MCF 10A (cell line): Measurements from ENCODE around the gene SULT4A1. TPM values are rescaled to one million over a fixed set of nuclear protein-coding genes. Genes with fewer than 3 reads are reported as not detected.

ENCODE experiments used
- BruUV-seq: library from RNA; stranded (reverse); fragments of 400-500 nt; replicated peaks from 2 replicates; lab custom pipeline; 2021; lab: Mats Ljungman, UMichigan
- CTCF ChIA-PET: fragments of 300-600 bp; sonication (Branson Sonifier 250); formaldehyde crosslinking; extraction: SDS; loops from one replicate; lab custom pipeline; 2021; ENCODE audit warnings: antibody characterized with exemption, inconsistent platforms; lab: Yijun Ruan, JAX
- POLR2A ChIA-PET: fragments of 300-600, 350-650 bp; sonication (Branson Sonifier 250); formaldehyde crosslinking; extraction: SDS; loops from one replicate; lab custom pipeline; 2020; ENCODE audit warnings: antibody characterized with exemption, inconsistent platforms; lab: Yijun Ruan, JAX
- DNase-seq: peaks from one replicate; pipeline ENCODE4 v3.0.0-alpha.2; 2018; ENCODE audit not compliant: unreplicated experiment
- H3K27ac Mint-ChIP-seq: one replicate; pipeline ENCODE4 v1.8.0; 2022; ENCODE audit warnings: mild to moderate bottlenecking, low read depth, mixed read lengths; ENCODE audit not compliant: unreplicated experiment
- H3K27me3 Mint-ChIP-seq: one replicate; pipeline ENCODE4 v1.8.0; 2022; ENCODE audit warnings: mixed read lengths; ENCODE audit not compliant: insufficient read depth, unreplicated experiment
- H3K36me3 Mint-ChIP-seq: one replicate; pipeline ENCODE4 v1.8.0; 2022; ENCODE audit warnings: mild to moderate bottlenecking, moderate library complexity, mixed read lengths; ENCODE audit not compliant: insufficient read depth, unreplicated experiment
- H3K4me1 Mint-ChIP-seq: one replicate; pipeline ENCODE4 v1.8.0; 2022; ENCODE audit warnings: mixed read lengths; ENCODE audit not compliant: insufficient read depth, unreplicated experiment
- H3K4me3 Mint-ChIP-seq: one replicate; pipeline ENCODE4 v1.8.0; 2022; ENCODE audit warnings: mild to moderate bottlenecking, moderate library complexity, mixed read lengths; ENCODE audit not compliant: unreplicated experiment
- H3K9me3 Mint-ChIP-seq: one replicate; pipeline ENCODE4 v1.8.0; 2022; ENCODE audit warnings: mixed read lengths; ENCODE audit not compliant: unreplicated experiment
- CTCF ChIP-seq: fragments of 200-600 bp; IDR thresholded peaks from one replicate; pipeline ENCODE4 v1.8.0; 2022; ENCODE audit warnings: antibody characterized with exemption, mild to moderate bottlenecking; ENCODE audit not compliant: unreplicated experiment
- intact Hi-C: fragments of 100-400 bp; cut with micrococcal nuclease; formaldehyde crosslinking; loops from 2 replicates; pipeline ENCODE4 v1.14.1; 2022
- total RNA-seq: library from RNA; stranded (reverse); gene quantifications from 2 replicates; pipeline ENCODE4 v1.2.3, GENCODE V29; 2022

SULT4A1 gene
- total RNA-seq, 1 experiment from 2014 or later = not detected

- H3K36me3 Mint-ChIP-seq = peaks cover 5% of the 10 kb centered on the region
- intact Hi-C loops = no loop called here
- peak; percentile 66 for DNase-seq
- H3K9me3 Mint-ChIP-seq = no peaks in the 10 kb centered on the region
- H3K27ac Mint-ChIP-seq = no peak overlapping the region
- ChIA-PET CTCF (interaction anchor here (0.8 to 1.3 kb wide), 5 partner anchors 13 to 484 kb away, joined by 3 to 5 read pairs (median 3); no protein-coding TSS in a partner anchor), POLR2A (interaction anchor here (0.8 kb wide), 1 partner anchor 177 kb away, joined by 3 read pairs; no protein-coding TSS in a partner anchor)
- no peak for TF ChIP-seq CTCF
- no peaks in the 10 kb centered on the region for H3K4me1 Mint-ChIP-seq
- BruUV-seq = no TSS peak
- H3K4me3 Mint-ChIP-seq = no peak overlapping the region
- peaks cover 59% of the 10 kb centered on the region for H3K27me3 Mint-ChIP-seq
These were observed 5.7 kb upstream of the SULT4A1 start for GRCh38 chr22:43867839-43868635.

GRCh38 chr22:43862882-43863202 lies 529 bp upstream of the SULT4A1 start:
- H3K36me3 Mint-ChIP-seq = peaks cover 1% of the 10 kb centered on the region
- H3K4me1 Mint-ChIP-seq = no peaks in the 10 kb centered on the region
- H3K4me3 Mint-ChIP-seq = no peak overlapping the region
- BruUV-seq = no TSS peak
- no peak for TF ChIP-seq CTCF
- H3K27ac Mint-ChIP-seq = no peak overlapping the region
- intact Hi-C loops = no loop called here
- H3K9me3 Mint-ChIP-seq = no peaks in the 10 kb centered on the region
- peaks cover 70% of the 10 kb centered on the region for H3K27me3 Mint-ChIP-seq
- ChIA-PET POLR2A (no interaction called here), CTCF (interaction anchor here (0.6 kb wide), 1 partner anchor 876 kb away, joined by 6 read pairs; no protein-coding TSS in a partner anchor)
- no peak for DNase-seq

- ChIA-PET CTCF (no interaction called here), POLR2A (no interaction called here)
- BruUV-seq = no TSS peak
- H3K27me3 Mint-ChIP-seq = peaks cover 82% of the 10 kb centered on the region
- H3K4me3 Mint-ChIP-seq = no peak overlapping the region
- H3K4me1 Mint-ChIP-seq = no peaks in the 10 kb centered on the region
- no peak for TF ChIP-seq CTCF
- no peak for DNase-seq
- peaks cover 11% of the 10 kb centered on the region for H3K9me3 Mint-ChIP-seq
- intact Hi-C loops = no loop called here
- no peak overlapping the region for H3K27ac Mint-ChIP-seq
- H3K36me3 Mint-ChIP-seq = no peaks in the 10 kb centered on the region
These were observed 784 bp downstream of the SULT4A1 start for GRCh38 chr22:43861529-43861928.

GRCh38 chr22:43860831-43861230 lies 1.5 kb downstream of the SULT4A1 start:
- Mint-ChIP-seq H3K4me1 (no peaks in the 10 kb centered on the region), H3K4me3 (no peak overlapping the region), H3K9me3 (peaks cover 14% of the 10 kb centered on the region), H3K36me3 (no peaks in the 10 kb centered on the region), H3K27ac (no peak overlapping the region), H3K27me3 (peaks cover 78% of the 10 kb centered on the region)
- intact Hi-C loops = no loop called here
- no peak for DNase-seq
- no TSS peak for BruUV-seq
- no peak for TF ChIP-seq CTCF
- ChIA-PET POLR2A (no interaction called here), CTCF (interaction anchor here (2.0 kb wide), 1 partner anchor 24 kb away, joined by 7 read pairs; no protein-coding TSS in a partner anchor)
